ENCODE results near the gene TMEM163. TPM values are rescaled to one million over a fixed set of nuclear protein-coding genes. Genes with fewer than 3 reads are reported as not detected.

The TMEM163 gene
- total RNA-seq, 1 donor from 2014 or later, result 0.18 TPM

GRCh38 chr2:134454426-134454825 lies 264.4 kb downstream of the TMEM163 start:
- no peaks in the 10 kb centered on the region for H3K79me2 ChIP-seq (ENCODE audit: insufficient read depth, low read length)
- H3K27ac ChIP-seq (ENCODE audit: low read depth, low read length), result no peak overlapping the region
- no peaks in the 10 kb centered on the region for H4K20me1 ChIP-seq (ENCODE audit: insufficient read depth, low read length)
- Mint-ChIP-seq H3K4me3 (ENCODE audit: unreplicated experiment) (no peak overlapping the region), H3K4me1 (ENCODE audit: low read depth, unreplicated experiment) (peaks cover 2% of the 10 kb centered on the region), H3K9me3 (ENCODE audit: unreplicated experiment) (no peaks in the 10 kb centered on the region), H3K27me3 (ENCODE audit: low read depth, unreplicated experiment) (no peaks in the 10 kb centered on the region), H3K27ac (ENCODE audit: unreplicated experiment) (no peak overlapping the region), H3K36me3 (ENCODE audit: low read depth, unreplicated experiment) (peaks cover 7% of the 10 kb centered on the region)
- no peaks in the 10 kb centered on the region for H3K9me3 ChIP-seq (ENCODE audit: insufficient read depth, low read depth, low read length)
- no peak overlapping the region for H3K4me3 ChIP-seq (ENCODE audit: insufficient read depth, low read depth, low read length)
- H3K9ac ChIP-seq (ENCODE audit: low read length), result no peak overlapping the region
- no peak overlapping the region for H3K4me2 ChIP-seq (ENCODE audit: low read length)
- H3K36me3 ChIP-seq (ENCODE audit: insufficient read depth, low read length), result no peaks in the 10 kb centered on the region
- no peak overlapping the region for H2AFZ ChIP-seq (ENCODE audit: low read depth, low read length)
- H3K4me1 ChIP-seq (ENCODE audit: insufficient read depth, low read length), result no peaks in the 10 kb centered on the region
- H3K27me3 ChIP-seq (ENCODE audit: insufficient read depth, low read length), result no peaks in the 10 kb centered on the region
- FAIRE-seq, result no peak
- TF ChIP-seq EZH2 (IDR thresholded peaks at IDR 0.05; ENCODE audit: insufficient read depth, low read length) (no peak), CTCF (IDR thresholded peaks at IDR 0.05; ENCODE audit: insufficient read depth, low read depth, low read length) (no peak)
- DNase-seq (ENCODE audit: low read depth), result no peak

GRCh38 chr2:134453973-134454372 lies 264.8 kb downstream of the TMEM163 start:
- H3K4me1 ChIP-seq (ENCODE audit: insufficient read depth, low read length), result no peaks in the 10 kb centered on the region
- H3K4me2 ChIP-seq (ENCODE audit: low read length), result no peak overlapping the region
- no peak overlapping the region for H2AFZ ChIP-seq (ENCODE audit: low read depth, low read length)
- DNase-seq (ENCODE audit: low read depth) (no peak), FAIRE-seq (no peak)
- no peaks in the 10 kb centered on the region for H3K9me3 Mint-ChIP-seq (ENCODE audit: unreplicated experiment)
- TF ChIP-seq CTCF (IDR thresholded peaks at IDR 0.05; ENCODE audit: insufficient read depth, low read depth, low read length) (no peak), EZH2 (IDR thresholded peaks at IDR 0.05; ENCODE audit: insufficient read depth, low read length) (no peak)
- no peaks in the 10 kb centered on the region for H3K79me2 ChIP-seq (ENCODE audit: insufficient read depth, low read length)
- H3K27me3 ChIP-seq (ENCODE audit: insufficient read depth, low read length), result no peaks in the 10 kb centered on the region
- H3K36me3 Mint-ChIP-seq (ENCODE audit: low read depth, unreplicated experiment), result peaks cover 7% of the 10 kb centered on the region
- no peak overlapping the region for H3K27ac ChIP-seq (ENCODE audit: low read depth, low read length)
- H3K27ac Mint-ChIP-seq (ENCODE audit: unreplicated experiment), result no peak overlapping the region
- no peaks in the 10 kb centered on the region for H3K27me3 Mint-ChIP-seq (ENCODE audit: low read depth, unreplicated experiment)
- H3K9me3 ChIP-seq (ENCODE audit: insufficient read depth, low read depth, low read length), result no peaks in the 10 kb centered on the region
- no peaks in the 10 kb centered on the region for H3K36me3 ChIP-seq (ENCODE audit: insufficient read depth, low read length)
- peaks cover 2% of the 10 kb centered on the region for H3K4me1 Mint-ChIP-seq (ENCODE audit: low read depth, unreplicated experiment)
- H4K20me1 ChIP-seq (ENCODE audit: insufficient read depth, low read length), result no peaks in the 10 kb centered on the region
- no peak overlapping the region for H3K4me3 Mint-ChIP-seq (ENCODE audit: unreplicated experiment)
- H3K9ac ChIP-seq (ENCODE audit: low read length), result no peak overlapping the region
- H3K4me3 ChIP-seq (ENCODE audit: insufficient read depth, low read depth, low read length), result no peak overlapping the region

GRCh38 chr2:134453476-134453875 lies 265.3 kb downstream of the TMEM163 start:
- DNase-seq (ENCODE audit: low read depth) (no peak), FAIRE-seq (no peak)
- Histone ChIP-seq H3K79me2 (ENCODE audit: insufficient read depth, low read length) (no peaks in the 10 kb centered on the region), H3K4me2 (ENCODE audit: low read length) (no peak overlapping the region), H3K4me1 (ENCODE audit: insufficient read depth, low read length) (no peaks in the 10 kb centered on the region), H2AFZ (ENCODE audit: low read depth, low read length) (no peak overlapping the region), H3K27ac (ENCODE audit: low read depth, low read length) (no peak overlapping the region), H3K9ac (ENCODE audit: low read length) (no peak overlapping the region), H3K4me3 (ENCODE audit: insufficient read depth, low read depth, low read length) (no peak overlapping the region), H3K9me3 (ENCODE audit: insufficient read depth, low read depth, low read length) (no peaks in the 10 kb centered on the region), H3K36me3 (ENCODE audit: insufficient read depth, low read length) (no peaks in the 10 kb centered on the region), H4K20me1 (ENCODE audit: insufficient read depth, low read length) (no peaks in the 10 kb centered on the region), H3K27me3 (ENCODE audit: insufficient read depth, low read length) (no peaks in the 10 kb centered on the region)
- Mint-ChIP-seq H3K4me1 (ENCODE audit: low read depth, unreplicated experiment) (peaks cover 2% of the 10 kb centered on the region), H3K27me3 (ENCODE audit: low read depth, unreplicated experiment) (no peaks in the 10 kb centered on the region), H3K4me3 (ENCODE audit: unreplicated experiment) (no peak overlapping the region), H3K27ac (ENCODE audit: unreplicated experiment) (no peak overlapping the region), H3K36me3 (ENCODE audit: low read depth, unreplicated experiment) (peaks cover 7% of the 10 kb centered on the region), H3K9me3 (ENCODE audit: unreplicated experiment) (no peaks in the 10 kb centered on the region)
- TF ChIP-seq CTCF (IDR thresholded peaks at IDR 0.05; ENCODE audit: insufficient read depth, low read depth, low read length) (no peak), EZH2 (IDR thresholded peaks at IDR 0.05; ENCODE audit: insufficient read depth, low read length) (no peak)

Data from astrocyte (in vitro differentiated cells and primary cell).